Body of pancreas (tissue), 4 donors: Measurements from ENCODE around the gene TTC38.

Source experiments
- POLR2A ChIP-seq, 3 donors: fragments of 450-650 bp; IDR thresholded peaks; one replicate each; pipeline ENCODE4 v1.6.1; 2016; ENCODE audit warnings: antibody characterized with exemption in 3 of 3, mild to moderate bottlenecking in 2 of 3
- TF ChIP-seq, protein P1 (sequence below), 7 experiments: fragments of 450-650 bp in 4 of 7; fragments of 200-600 bp in 3 of 7; sonication (generic) in 3 of 7; IDR thresholded peaks; one replicate each; pipeline ENCODE4 v1.5.1; 2016 to 2019; ENCODE audit warnings: antibody characterized with exemption in 7 of 7

DNA sequence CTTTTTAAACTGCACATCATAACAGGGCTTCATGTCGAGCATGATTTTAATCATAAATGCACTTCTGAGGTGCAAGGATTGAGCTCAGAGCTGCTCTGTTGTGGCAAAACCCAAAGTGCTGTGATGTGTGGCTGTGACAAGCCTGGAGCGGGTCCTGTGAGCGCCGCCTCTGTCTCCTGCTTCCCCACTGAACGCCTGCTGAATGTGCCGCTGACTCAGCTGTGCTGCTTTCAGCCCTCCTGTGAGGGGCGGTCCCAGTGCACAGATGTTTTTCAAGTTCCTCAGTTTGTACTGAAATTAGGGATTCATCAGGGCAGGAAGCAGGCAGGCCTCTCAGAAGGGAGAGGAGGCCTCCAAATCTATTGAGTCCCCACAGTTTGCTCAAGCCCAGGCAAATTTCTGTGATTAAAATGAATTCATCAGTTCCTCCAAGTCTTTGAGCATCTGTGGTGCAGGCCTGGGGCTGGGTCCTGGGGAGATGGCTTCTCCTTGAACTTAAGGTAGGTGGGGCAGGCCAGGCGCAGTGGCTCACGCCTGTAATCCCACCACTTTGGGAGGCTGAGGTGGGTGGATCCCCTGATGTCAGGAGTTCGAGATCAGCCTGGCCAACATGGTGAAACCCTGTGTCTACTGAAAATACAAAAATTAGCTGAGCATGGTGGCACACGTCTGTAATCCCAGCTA lies 25.9 kb downstream of the TTC38 start:
- TF ChIP-seq, protein P1, sequence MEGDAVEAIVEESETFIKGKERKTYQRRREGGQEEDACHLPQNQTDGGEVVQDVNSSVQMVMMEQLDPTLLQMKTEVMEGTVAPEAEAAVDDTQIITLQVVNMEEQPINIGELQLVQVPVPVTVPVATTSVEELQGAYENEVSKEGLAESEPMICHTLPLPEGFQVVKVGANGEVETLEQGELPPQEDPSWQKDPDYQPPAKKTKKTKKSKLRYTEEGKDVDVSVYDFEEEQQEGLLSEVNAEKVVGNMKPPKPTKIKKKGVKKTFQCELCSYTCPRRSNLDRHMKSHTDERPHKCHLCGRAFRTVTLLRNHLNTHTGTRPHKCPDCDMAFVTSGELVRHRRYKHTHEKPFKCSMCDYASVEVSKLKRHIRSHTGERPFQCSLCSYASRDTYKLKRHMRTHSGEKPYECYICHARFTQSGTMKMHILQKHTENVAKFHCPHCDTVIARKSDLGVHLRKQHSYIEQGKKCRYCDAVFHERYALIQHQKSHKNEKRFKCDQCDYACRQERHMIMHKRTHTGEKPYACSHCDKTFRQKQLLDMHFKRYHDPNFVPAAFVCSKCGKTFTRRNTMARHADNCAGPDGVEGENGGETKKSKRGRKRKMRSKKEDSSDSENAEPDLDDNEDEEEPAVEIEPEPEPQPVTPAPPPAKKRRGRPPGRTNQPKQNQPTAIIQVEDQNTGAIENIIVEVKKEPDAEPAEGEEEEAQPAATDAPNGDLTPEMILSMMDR (IDR thresholded peaks at IDR 0.05) = no peak
- TF ChIP-seq POLR2A (IDR thresholded peaks at IDR 0.05) = peak in 1 of 3 donors; percentile 28
